Measurements from ENCODE around the gene FBXW10.
"Not testable (repeated sequence)": the region's sequence is repeated elsewhere in the genome, so short reads cannot be mapped to it uniquely, and the experiment has no call there.

DNA sequence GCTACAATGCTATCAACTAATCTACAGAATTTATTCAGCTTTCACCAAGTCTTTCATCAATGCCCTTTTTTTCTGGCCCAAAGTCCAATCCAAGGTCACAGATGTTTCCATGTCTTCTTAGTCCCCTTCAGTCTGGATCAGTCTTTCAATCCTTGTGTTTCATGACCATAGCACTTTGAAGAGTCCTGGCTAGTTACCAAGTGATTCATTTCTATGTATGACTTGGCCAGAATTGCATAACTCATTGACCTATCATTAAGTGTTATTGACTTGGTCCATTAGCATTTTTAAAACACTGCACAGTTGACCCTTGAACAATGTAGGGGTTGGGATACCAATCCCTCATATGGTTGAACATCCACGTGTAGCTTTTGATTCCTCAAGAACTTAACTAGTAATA, 11.4 kb upstream of the FBXW10 start:
- TF ChIP-seq RELA (CRISPR knock-in tag; IDR thresholded peaks at IDR 0.05; ENCODE audit: borderline replicate concordance); NR3C1 (CRISPR knock-in tag; conservative IDR thresholded peaks at IDR 0.05; ENCODE audit: low read depth); KAT7 (CRISPR knock-in tag; IDR thresholded peaks at IDR 0.05; ENCODE audit: borderline replicate concordance); CTCF (IDR thresholded peaks at IDR 0.05): not testable (repeated sequence)
